MM.1S (cell line): ENCODE measurements around the gene DDX3X.

ENCODE experiments used
- DNase-seq: peaks from one replicate; pipeline ENCODE4 v3.0.0-alpha.2; 2015
- H2AFZ ChIP-seq: fragments of 300-600 bp; sonication (generic); 2 replicates; pipeline ENCODE4 v1.6.0; 2016; ENCODE audit warnings: antibody characterized with exemption, low read length
- H3F3A ChIP-seq: fragments of 300-600 bp; sonication (generic); 2 replicates; pipeline ENCODE4 v1.6.1; 2016; ENCODE audit warnings: mild to moderate bottlenecking, antibody characterized with exemption, low read length, moderate library complexity, mixed read lengths; ENCODE audit not compliant: insufficient read depth
- H3K27ac ChIP-seq: fragments of 300-600 bp; sonication (generic); 2 replicates; pipeline ENCODE4 v1.5.1; 2016; ENCODE audit warnings: mild to moderate bottlenecking, low read length
- H3K27me3 ChIP-seq: fragments of 300-600 bp; sonication (generic); replicated peaks from 2 replicates; pipeline ENCODE4 v1.6.0; 2016; ENCODE audit warnings: low read length; ENCODE audit not compliant: insufficient read depth
- H3K36me3 ChIP-seq: fragments of 300-600 bp; sonication (generic); replicated peaks from 2 replicates; pipeline ENCODE4 v1.6.1; 2016; ENCODE audit warnings: mild to moderate bottlenecking, low read length, mixed read lengths; ENCODE audit not compliant: insufficient read depth
- H3K4me1 ChIP-seq: fragments of 300-600 bp; sonication (generic); 2 replicates; pipeline ENCODE4 v1.6.1; 2016; ENCODE audit warnings: low read length, mixed read lengths
- H3K4me2 ChIP-seq: fragments of 300-600 bp; sonication (generic); 2 replicates; pipeline ENCODE4 v1.6.0; 2016; ENCODE audit warnings: low read depth, low read length
- H3K4me3 ChIP-seq: fragments of 300-600 bp; sonication (generic); 2 replicates; pipeline ENCODE4 v1.5.1; 2016; ENCODE audit warnings: low read length, mixed read lengths
- H3K79me2 ChIP-seq: fragments of 300-600 bp; sonication (generic); 2 replicates; pipeline ENCODE4 v1.6.1; 2016; ENCODE audit warnings: mixed run types, low read length, mixed read lengths
- H3K9ac ChIP-seq: fragments of 300-600 bp; sonication (generic); 2 replicates; pipeline ENCODE4 v1.6.1; 2016; ENCODE audit warnings: low read length, mixed read lengths
- H3K9me2 ChIP-seq: fragments of 300-600 bp; sonication (generic); replicated peaks from 2 replicates; pipeline ENCODE4 v1.6.1; 2016; ENCODE audit warnings: mild to moderate bottlenecking, low read length, mixed read lengths; ENCODE audit not compliant: insufficient read depth
- H3K9me3 ChIP-seq: fragments of 300-600 bp; sonication (generic); replicated peaks from 2 replicates; pipeline ENCODE4 v1.6.1; 2016; ENCODE audit warnings: mild to moderate bottlenecking, low read length, mixed read lengths; ENCODE audit not compliant: insufficient read depth
- H4K20me1 ChIP-seq: fragments of 300-600 bp; sonication (generic); 2 replicates; pipeline ENCODE4 v1.6.1; 2016; ENCODE audit warnings: mild to moderate bottlenecking, low read length, moderate library complexity, mixed read lengths; ENCODE audit not compliant: insufficient read depth
- CTCF ChIP-seq: fragments of 300-600 bp; sonication (generic); IDR thresholded peaks from 2 replicates; pipeline ENCODE4 v1.5.1; 2016; ENCODE audit warnings: antibody characterized with exemption, low read length, mixed read lengths
- EZH2 ChIP-seq: fragments of 300-600 bp; sonication (generic); optimal IDR thresholded peaks from 2 replicates; pipeline ENCODE3; 2017; ENCODE audit warnings: low read depth, mild to moderate bottlenecking, antibody characterized with exemption, low read length, mixed read lengths
- EZH2phosphoT487 ChIP-seq: fragments of 300-600 bp; sonication (generic); IDR thresholded peaks from 2 replicates; pipeline ENCODE4 v1.6.1; 2018; ENCODE audit warnings: antibody characterized with exemption, low read length

DDX3X gene

DNA sequence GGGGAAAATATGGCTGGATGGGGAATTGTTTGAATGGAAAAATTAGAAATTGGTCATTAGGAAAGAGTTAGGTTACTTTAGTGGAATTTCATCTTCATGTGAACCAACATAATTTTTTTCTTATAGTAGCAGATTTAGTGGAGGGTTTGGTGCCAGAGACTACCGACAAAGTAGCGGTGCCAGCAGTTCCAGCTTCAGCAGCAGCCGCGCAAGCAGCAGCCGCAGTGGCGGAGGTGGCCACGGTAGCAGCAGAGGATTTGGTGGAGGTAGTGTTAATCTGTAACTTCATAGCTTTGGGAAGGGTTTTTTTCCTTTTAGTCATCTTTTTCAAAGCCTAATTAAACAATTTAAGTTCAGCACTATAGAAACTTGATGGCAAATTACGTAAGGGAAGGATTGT, 13.2 kb downstream of the DDX3X start:
- peaks cover under 1% of the 10 kb centered on the region; the same call in 1 of the 2 replicates for H4K20me1 ChIP-seq
- DNase-seq, result no peak
- no peaks in the 10 kb centered on the region for H3K9me3 ChIP-seq
- no peaks in the 10 kb centered on the region for H3K9me2 ChIP-seq
- TF ChIP-seq EZH2phosphoT487, result no peak
- TF ChIP-seq CTCF, result no peak
- no peak for TF ChIP-seq EZH2
- H3K27ac ChIP-seq, result no peak overlapping the region
- peaks cover 33% of the 10 kb centered on the region for H3K36me3 ChIP-seq
- H3K4me1 ChIP-seq, result no peaks in the 10 kb centered on the region
- no peak overlapping the region for H3K4me2 ChIP-seq
- peaks cover 8% of the 10 kb centered on the region for H3F3A ChIP-seq
- peaks cover 23% of the 10 kb centered on the region for H3K79me2 ChIP-seq
- no peaks in the 10 kb centered on the region for H3K27me3 ChIP-seq
- H2AFZ ChIP-seq, result no peak overlapping the region
- no peak overlapping the region for H3K9ac ChIP-seq
- H3K4me3 ChIP-seq, result no peak overlapping the region

- DNase-seq, result no peak
- Histone ChIP-seq H3K9me2 (no peaks in the 10 kb centered on the region), H3K4me3 (no peak overlapping the region), H2AFZ (no peak overlapping the region), H3K27ac (no peak overlapping the region), H3K9ac (no peak overlapping the region), H4K20me1 (no peaks in the 10 kb centered on the region), H3K4me1 (no peaks in the 10 kb centered on the region), H3K4me2 (no peak overlapping the region), H3K36me3 (peaks cover 19% of the 10 kb centered on the region; the same call in 1 of the 2 replicates), H3F3A (peaks cover 13% of the 10 kb centered on the region), H3K27me3 (no peaks in the 10 kb centered on the region), H3K79me2 (peaks cover 12% of the 10 kb centered on the region), H3K9me3 (no peaks in the 10 kb centered on the region)
- TF ChIP-seq CTCF (no peak), EZH2phosphoT487 (no peak), EZH2 (no peak)
Measured at GRCh38 chrX:41348551-41348950, 14.6 kb downstream of the DDX3X start.

DNA sequence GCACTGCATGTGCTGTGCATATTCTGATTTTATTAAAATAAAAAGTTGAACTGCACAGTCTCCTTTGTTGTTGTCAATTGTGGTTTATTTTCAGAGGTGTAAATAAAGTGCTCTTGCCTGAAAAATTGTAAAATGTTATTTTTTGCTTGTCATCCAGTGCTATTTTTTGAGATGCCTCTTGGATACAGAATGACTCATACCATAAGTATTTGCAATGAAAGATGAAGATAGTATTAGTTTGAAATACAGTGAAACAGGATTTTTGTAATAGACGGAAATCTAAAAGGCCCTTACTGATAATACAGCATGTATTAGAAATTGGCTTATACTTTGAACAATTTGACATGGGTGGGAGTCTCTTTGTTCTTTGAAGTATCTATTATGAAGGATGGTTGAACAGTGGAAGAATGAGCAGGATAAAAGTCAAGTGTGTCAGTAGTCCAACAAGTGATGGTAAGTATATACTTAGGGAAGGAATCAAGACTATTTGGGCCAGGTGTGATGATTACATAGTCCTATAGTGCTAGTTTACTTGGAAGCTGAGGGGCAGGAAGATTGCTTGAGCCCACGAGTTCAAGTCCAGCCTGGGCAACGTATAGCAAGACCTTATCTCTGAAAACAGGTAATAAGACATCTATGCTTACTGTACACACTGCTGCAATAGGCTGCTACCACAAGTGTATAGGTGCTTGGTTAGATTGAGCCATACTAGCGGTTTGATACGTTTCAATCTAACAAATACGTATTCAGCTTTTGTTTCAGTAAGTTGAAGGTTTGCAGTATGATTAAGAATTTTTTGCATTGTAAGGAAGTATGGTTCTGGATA, 16.4 kb downstream of the DDX3X start:
- Histone ChIP-seq H3K36me3 (peaks cover 13% of the 10 kb centered on the region; the same call in 1 of the 2 replicates), H3K4me1 (no peaks in the 10 kb centered on the region), H3K27ac (no peak overlapping the region), H3K79me2 (no peaks in the 10 kb centered on the region; the same call in 1 of the 2 replicates), H3K9me3 (no peaks in the 10 kb centered on the region), H3K9me2 (no peaks in the 10 kb centered on the region), H3K27me3 (no peaks in the 10 kb centered on the region), H3K4me2 (no peak overlapping the region), H2AFZ (no peak overlapping the region), H3K9ac (no peak overlapping the region), H3F3A (peaks cover 13% of the 10 kb centered on the region), H4K20me1 (no peaks in the 10 kb centered on the region), H3K4me3 (no peak overlapping the region)
- TF ChIP-seq CTCF (no peak), EZH2phosphoT487 (no peak), EZH2 (no peak)
- no peak for DNase-seq
